Measurements from ENCODE around the gene MPRIP.

MPRIP gene

DNA sequence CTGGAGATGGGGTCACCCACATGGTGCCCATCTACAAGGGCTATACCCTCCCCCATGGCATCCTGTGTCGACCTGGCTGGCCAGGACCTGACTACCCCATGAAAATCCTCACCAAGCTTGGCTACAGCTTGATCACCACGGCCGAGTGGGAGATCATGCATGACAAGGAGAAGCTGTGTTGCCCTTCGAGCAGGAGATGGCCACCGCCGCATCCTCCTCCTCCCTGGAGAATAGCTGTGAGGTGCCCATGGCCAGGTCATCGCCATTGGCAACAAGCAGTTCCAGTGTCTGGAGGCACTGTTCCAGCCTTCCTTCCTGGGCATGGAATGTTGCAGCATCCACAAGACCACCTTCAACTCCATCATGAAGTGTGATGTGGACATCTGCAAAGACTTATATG, 200.0 kb downstream of the MPRIP start:
- TF ChIP-seq FOXM1 (IDR thresholded peaks at IDR 0.05; ENCODE audit: borderline replicate concordance, low read depth) (no peak), ZBTB7A (IDR thresholded peaks at IDR 0.05; ENCODE audit: low read depth) (no peak)

Data from Ishikawa (cell line).